ENCODE data around the gene GJB3. TPM values are rescaled to one million over a fixed set of nuclear protein-coding genes. Genes with fewer than 3 reads are reported as not detected.

The GJB3 gene
- total RNA-seq, 2 donors from 2014 or later = not detected

- H3K4me3 Mint-ChIP-seq = no peak overlapping the region
- H3K9me3 Mint-ChIP-seq = no peaks in the 10 kb centered on the region
- peaks cover 42% of the 10 kb centered on the region for H3K27me3 Mint-ChIP-seq (ENCODE audit: low read depth)
- peaks cover 18% of the 10 kb centered on the region for H3K4me1 Mint-ChIP-seq (ENCODE audit: low read depth)
- no peak for DNase-seq
- no peaks in the 10 kb centered on the region for H3K36me3 Mint-ChIP-seq (ENCODE audit: insufficient read depth in 2 of 2)
- H3K27ac Mint-ChIP-seq = no peak overlapping the region
- no peak for ATAC-seq (replicated peaks in 1 of 2)
These were observed 3.8 kb downstream of the GJB3 start for GRCh38 chr1:34784751-34785221.

GRCh38 chr1:34785231-34785874 is 4.3 kb downstream of the GJB3 start:
- H3K4me3 Mint-ChIP-seq = no peak overlapping the region
- peaks cover 22% of the 10 kb centered on the region for H3K4me1 Mint-ChIP-seq (ENCODE audit: low read depth)
- no peak overlapping the region for H3K27ac Mint-ChIP-seq
- peaks cover 45% of the 10 kb centered on the region for H3K27me3 Mint-ChIP-seq (ENCODE audit: low read depth)
- H3K9me3 Mint-ChIP-seq = no peaks in the 10 kb centered on the region
- ATAC-seq (replicated peaks in 1 of 2) (no peak), DNase-seq (no peak)
- H3K36me3 Mint-ChIP-seq (ENCODE audit: insufficient read depth in 2 of 2) = no peaks in the 10 kb centered on the region

DNA sequence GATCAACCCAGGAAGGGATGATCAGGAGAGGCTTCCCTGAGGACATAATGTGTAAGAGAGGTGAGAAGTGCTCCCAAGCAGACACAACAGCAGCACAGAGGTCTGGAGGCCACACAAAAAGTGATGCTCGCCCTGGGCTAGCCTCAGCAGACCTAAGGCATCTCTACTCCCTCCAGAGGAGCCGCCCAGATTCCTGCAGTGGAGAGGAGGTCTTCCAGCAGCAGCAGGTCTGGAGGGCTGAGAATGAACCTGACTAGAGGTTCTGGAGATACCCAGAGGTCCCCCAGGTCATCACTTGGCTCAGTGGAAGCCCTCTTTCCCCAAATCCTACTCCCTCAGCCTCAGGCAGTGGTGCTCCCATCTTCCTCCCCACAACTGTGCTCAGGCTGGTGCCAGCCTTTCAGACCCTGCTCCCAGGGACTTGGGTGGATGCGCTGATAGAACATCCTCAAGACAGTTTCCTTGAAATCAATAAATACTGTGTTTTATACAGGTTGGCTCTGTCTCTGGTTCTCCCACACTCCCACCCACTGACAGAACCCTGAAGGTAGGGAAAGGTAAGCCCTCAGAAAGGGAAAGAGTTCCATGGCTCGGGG is 5.0 kb downstream of the GJB3 start:
- Mint-ChIP-seq H3K9me3 (no peaks in the 10 kb centered on the region), H3K4me3 (no peak overlapping the region), H3K36me3 (ENCODE audit: insufficient read depth in 2 of 2) (no peaks in the 10 kb centered on the region), H3K27me3 (ENCODE audit: low read depth) (peaks cover 51% of the 10 kb centered on the region), H3K4me1 (ENCODE audit: low read depth) (peaks cover 22% of the 10 kb centered on the region), H3K27ac (no peak overlapping the region)
- ATAC-seq (replicated peaks in 1 of 2) (peak; percentile 17 to 19), DNase-seq (no peak)

- no peak overlapping the region for H3K4me3 Mint-ChIP-seq
- peaks cover 59% of the 10 kb centered on the region for H3K27me3 Mint-ChIP-seq (ENCODE audit: low read depth)
- H3K9me3 Mint-ChIP-seq = no peaks in the 10 kb centered on the region
- peak; percentile 83 to 84 for ATAC-seq (replicated peaks in 1 of 2)
- H3K27ac Mint-ChIP-seq = no peak overlapping the region
- DNase-seq = peak; percentile 67 to 72
- peaks cover 22% of the 10 kb centered on the region for H3K4me1 Mint-ChIP-seq (ENCODE audit: low read depth)
- no peaks in the 10 kb centered on the region for H3K36me3 Mint-ChIP-seq (ENCODE audit: insufficient read depth in 2 of 2)
These were observed 5.7 kb downstream of the GJB3 start for GRCh38 chr1:34786521-34787325.

DNA sequence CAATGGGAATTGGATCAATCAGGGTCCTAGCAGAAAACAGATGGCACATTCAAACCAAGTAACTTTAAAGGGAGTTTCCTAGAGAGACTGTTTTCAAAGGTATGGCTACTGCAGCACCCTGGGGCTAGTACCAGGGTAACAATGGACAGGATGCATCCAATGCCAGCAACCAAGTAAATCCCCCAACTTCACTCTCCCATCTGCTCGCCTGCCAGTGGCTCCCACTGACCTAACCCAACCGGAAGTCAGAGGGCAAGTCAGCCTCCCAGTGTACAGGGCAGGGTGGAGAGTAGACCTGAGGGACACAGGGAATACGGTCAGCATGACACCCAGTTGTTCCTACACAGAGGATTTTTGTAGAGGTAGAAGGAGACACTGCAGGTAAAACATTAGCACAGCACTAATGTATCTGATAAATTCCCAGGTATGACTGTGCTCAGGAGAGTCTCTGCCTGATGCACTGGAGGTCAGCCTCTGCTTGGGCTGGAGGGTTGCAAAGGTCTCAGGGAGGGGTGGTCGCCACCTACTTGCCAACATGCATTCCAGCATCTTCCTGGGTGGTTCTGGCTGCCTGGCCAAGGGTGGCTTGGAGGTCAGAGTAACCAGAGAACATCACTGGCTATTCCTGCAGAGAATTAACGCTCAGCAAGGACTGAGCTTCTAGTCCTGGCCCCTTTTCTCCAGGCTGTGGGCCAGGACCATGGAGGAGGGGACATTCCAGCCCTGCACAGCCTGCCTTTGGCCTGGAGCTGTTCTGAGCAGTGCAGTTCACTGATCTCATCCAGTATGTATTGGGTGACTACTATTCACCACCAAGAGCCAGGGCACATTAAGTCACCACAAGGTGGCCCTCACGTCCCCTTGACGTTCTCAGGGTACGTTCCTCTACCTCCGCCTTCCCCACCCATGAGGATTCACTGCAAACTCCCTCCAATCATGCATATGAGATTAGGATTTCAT is 6.7 kb downstream of the GJB3 start:
- Mint-ChIP-seq H3K4me1 (ENCODE audit: low read depth) (peaks cover 22% of the 10 kb centered on the region), H3K9me3 (no peaks in the 10 kb centered on the region), H3K27me3 (ENCODE audit: low read depth) (peaks cover 59% of the 10 kb centered on the region), H3K36me3 (ENCODE audit: insufficient read depth in 2 of 2) (no peaks in the 10 kb centered on the region), H3K4me3 (no peak overlapping the region), H3K27ac (no peak overlapping the region)
- DNase-seq (no peak), ATAC-seq (replicated peaks in 1 of 2) (no peak)

DNA sequence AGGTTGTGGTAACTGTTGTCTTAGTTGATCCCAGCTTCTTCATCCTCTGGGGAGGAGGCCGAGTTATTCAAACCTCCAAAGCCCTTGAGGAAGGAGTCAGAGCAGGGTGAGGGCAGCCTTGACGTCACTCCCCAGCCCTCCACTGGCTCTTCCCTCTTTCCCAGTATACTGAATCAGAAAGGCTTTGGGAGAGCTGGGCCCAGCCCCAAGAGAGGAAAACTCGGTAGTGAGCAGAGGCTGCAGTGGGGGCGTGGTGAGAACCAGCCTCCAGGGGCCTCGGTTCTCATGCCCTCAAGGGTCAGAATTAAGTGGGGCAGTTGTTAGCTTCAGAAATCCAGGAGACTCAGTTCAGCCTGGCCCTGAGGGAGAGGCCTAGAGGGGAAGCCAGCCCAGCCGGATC is 10.0 kb downstream of the GJB3 start:
- no peak overlapping the region for H3K4me3 Mint-ChIP-seq
- H3K27ac Mint-ChIP-seq = no peak overlapping the region
- ATAC-seq (replicated peaks in 1 of 2) (no peak), DNase-seq (no peak)
- H3K36me3 Mint-ChIP-seq (ENCODE audit: insufficient read depth in 2 of 2) = no peaks in the 10 kb centered on the region
- peaks cover 55% of the 10 kb centered on the region for H3K27me3 Mint-ChIP-seq (ENCODE audit: low read depth)
- H3K4me1 Mint-ChIP-seq (ENCODE audit: low read depth) = peaks cover 17% of the 10 kb centered on the region
- H3K9me3 Mint-ChIP-seq = no peaks in the 10 kb centered on the region

DNA sequence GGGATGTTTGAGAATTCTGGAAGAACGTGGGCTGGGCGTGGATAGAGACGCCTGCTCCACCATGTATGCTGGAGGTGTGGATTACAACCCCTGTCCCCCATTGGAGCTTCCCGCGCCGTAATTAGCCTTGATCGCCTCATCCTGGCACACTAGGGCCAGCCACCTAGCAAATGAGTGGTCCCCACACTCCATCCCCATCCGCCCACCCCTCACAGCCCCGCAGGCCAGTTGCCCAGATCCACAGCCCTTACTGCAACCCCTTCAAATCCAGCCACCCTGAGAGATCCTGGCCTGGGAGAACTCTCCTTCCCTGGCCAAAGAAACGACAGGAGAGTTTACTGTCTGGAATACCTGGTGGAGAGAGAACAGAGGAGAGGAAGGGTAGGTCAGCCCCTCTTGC is 11.4 kb downstream of the GJB3 start:
- peak overlapping the region; percentile 29 to 38 for H3K4me3 Mint-ChIP-seq
- no peaks in the 10 kb centered on the region for H3K36me3 Mint-ChIP-seq (ENCODE audit: insufficient read depth in 2 of 2)
- peaks cover 26% of the 10 kb centered on the region for H3K4me1 Mint-ChIP-seq (ENCODE audit: low read depth)
- H3K9me3 Mint-ChIP-seq = no peaks in the 10 kb centered on the region
- peaks cover 55% of the 10 kb centered on the region for H3K27me3 Mint-ChIP-seq (ENCODE audit: low read depth)
- ATAC-seq (replicated peaks in 1 of 2) = no peak
- H3K27ac Mint-ChIP-seq = no peak overlapping the region
- DNase-seq = no peak

DNA sequence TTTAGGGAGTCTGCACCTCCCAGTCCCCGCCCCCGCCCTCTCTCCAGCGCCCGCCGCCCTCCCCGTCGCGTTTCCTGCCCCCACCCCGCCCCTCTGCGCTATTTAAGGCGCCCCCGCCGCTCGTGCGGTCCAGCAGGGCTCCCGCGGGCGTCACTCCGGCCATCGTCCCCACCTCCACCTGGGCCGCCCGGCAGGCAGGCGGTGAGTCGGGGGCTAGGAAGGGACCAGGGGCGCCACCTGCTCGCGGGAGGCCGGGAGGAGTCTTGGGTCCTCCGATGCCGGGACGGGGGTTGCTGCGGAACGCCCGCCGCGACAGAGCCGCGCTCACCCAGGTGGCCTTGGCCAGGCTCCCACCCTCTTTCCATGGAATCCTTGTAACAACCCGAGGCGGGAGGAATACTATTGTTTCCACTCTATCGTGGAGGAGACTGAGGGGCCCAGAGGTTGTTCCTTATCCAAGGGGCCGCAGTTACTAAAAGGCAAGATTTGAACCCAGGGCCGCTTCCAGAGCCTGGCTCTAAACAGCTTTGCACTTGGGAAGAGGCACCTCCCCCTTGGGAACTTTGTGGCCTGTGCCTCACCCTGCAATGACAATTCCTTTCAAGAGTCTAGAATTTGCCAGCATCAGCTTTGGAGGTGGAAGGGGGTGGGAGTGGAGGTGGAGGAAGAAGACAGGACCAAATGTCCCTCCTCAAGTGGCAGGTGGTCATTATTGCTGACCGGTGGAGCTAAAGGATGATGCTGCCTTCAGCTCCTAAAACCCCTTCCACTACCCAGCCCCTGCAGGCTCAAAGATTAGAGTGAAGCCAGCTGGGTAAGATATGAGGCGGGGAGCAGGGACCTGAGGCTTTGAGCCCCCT is 12.1 kb downstream of the GJB3 start, which contains the start of gene GJA4:
Gene GJA4, plus strand, starts transcription at position 132 of the 860 bp plus-strand sequence. CDS start 1,215 bp downstream, outside the sequence.
- peak in 1 of 2 donors; percentile 17 for ATAC-seq (replicated peaks in 1 of 2)
- no peaks in the 10 kb centered on the region for H3K9me3 Mint-ChIP-seq
- peaks cover 28% of the 10 kb centered on the region for H3K4me1 Mint-ChIP-seq (ENCODE audit: low read depth)
- DNase-seq = no peak
- peak within 1 kb of the TSS; percentile 29 to 38 for H3K4me3 Mint-ChIP-seq
- H3K36me3 Mint-ChIP-seq (ENCODE audit: insufficient read depth in 2 of 2) = no peaks in the 10 kb centered on the region
- H3K27me3 Mint-ChIP-seq (ENCODE audit: low read depth) = peaks cover 51% of the 10 kb centered on the region
- no peak within 1 kb of the TSS for H3K27ac Mint-ChIP-seq

GRCh38 chr1:34794001-34794789 is 13.2 kb downstream of the GJB3 start:
- Mint-ChIP-seq H3K27me3 (ENCODE audit: low read depth) (peaks cover 46% of the 10 kb centered on the region), H3K36me3 (ENCODE audit: insufficient read depth in 2 of 2) (peaks cover 0 to 2% of the 10 kb centered on the region in 2 donors), H3K4me1 (ENCODE audit: low read depth) (peaks cover 34% of the 10 kb centered on the region)

DNA sequence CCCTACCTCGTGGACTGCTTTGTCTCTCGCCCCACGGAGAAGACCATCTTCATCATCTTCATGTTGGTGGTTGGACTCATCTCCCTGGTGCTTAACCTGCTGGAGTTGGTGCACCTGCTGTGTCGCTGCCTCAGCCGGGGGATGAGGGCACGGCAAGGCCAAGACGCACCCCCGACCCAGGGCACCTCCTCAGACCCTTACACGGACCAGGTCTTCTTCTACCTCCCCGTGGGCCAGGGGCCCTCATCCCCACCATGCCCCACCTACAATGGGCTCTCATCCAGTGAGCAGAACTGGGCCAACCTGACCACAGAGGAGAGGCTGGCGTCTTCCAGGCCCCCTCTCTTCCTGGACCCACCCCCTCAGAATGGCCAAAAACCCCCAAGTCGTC is 13.8 kb downstream of the GJB3 start:
- DNase-seq (no peak), ATAC-seq (replicated peaks in 1 of 2) (no peak)
- H3K4me1 Mint-ChIP-seq (ENCODE audit: low read depth) = peaks cover 37% of the 10 kb centered on the region
- no peaks in the 10 kb centered on the region for H3K9me3 Mint-ChIP-seq
- H3K4me3 Mint-ChIP-seq = no peak overlapping the region
- peaks cover 0 to 2% of the 10 kb centered on the region in 2 donors for H3K36me3 Mint-ChIP-seq (ENCODE audit: insufficient read depth in 2 of 2)
- H3K27ac Mint-ChIP-seq = no peak overlapping the region
- H3K27me3 Mint-ChIP-seq (ENCODE audit: low read depth) = peaks cover 40% of the 10 kb centered on the region

More at GRCh38 chr1:34794001-34794789, 13.2 kb downstream of the GJB3 start:
- H3K4me3 Mint-ChIP-seq = no peak overlapping the region
- H3K9me3 Mint-ChIP-seq = no peaks in the 10 kb centered on the region
- ATAC-seq (replicated peaks in 1 of 2) (no peak), DNase-seq (no peak)
- no peak overlapping the region for H3K27ac Mint-ChIP-seq

DNA sequence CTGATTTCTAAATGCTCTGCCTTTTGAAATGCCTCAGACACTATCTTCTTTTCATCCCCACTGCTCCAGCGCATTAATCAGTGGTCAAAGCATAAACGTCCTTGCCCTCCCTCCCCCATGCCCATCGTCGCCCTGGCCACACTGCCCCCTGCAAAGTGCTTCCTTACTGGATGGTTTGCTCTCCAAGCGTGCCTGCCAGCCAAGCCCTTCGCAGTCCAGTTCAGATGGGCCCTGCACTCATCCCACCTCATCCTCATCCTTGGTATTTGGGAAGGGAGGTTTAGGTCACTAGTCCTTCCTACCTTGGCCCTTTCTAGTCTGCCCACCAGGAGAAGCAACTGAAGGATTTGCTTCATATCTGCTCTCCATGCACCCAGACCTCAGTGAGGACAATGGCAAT is 14.9 kb downstream of the GJB3 start:
- DNase-seq (no peak), ATAC-seq (replicated peaks in 1 of 2) (no peak)
- Mint-ChIP-seq H3K4me1 (ENCODE audit: low read depth) (peaks cover 45% of the 10 kb centered on the region), H3K9me3 (no peaks in the 10 kb centered on the region), H3K36me3 (ENCODE audit: insufficient read depth in 2 of 2) (peaks cover 0 to 2% of the 10 kb centered on the region in 2 donors), H3K27me3 (ENCODE audit: low read depth) (peaks cover 29% of the 10 kb centered on the region), H3K4me3 (no peak overlapping the region), H3K27ac (no peak overlapping the region)
